HEK293 (cell line): ENCODE measurements around the gene SAE1.
A peak's percentile ranks its signal among the peaks of the same experiment; 100 is the strongest.

Source experiments
- ATF2 ChIP-seq: fragments of 450-650 bp; formaldehyde crosslinking; IDR thresholded peaks from 2 replicates; pipeline ENCODE4 v1.5.1; 2016; ENCODE audit warnings: missing biosample characterization, missing genetic modification characterization, low read depth
- ELK4 ChIP-seq: IDR thresholded peaks from 2 replicates; pipeline ENCODE4 v1.6.1; 2011; ENCODE audit warnings: mild to moderate bottlenecking, low read depth, low read length, borderline replicate concordance
- FEZF1 ChIP-seq: fragments of 450-650 bp; formaldehyde crosslinking; IDR thresholded peaks from 2 replicates; pipeline ENCODE4 v1.5.1; 2016; ENCODE audit warnings: missing biosample characterization, missing genetic modification characterization
- GLIS1 ChIP-seq: fragments of 450-650 bp; formaldehyde crosslinking; IDR thresholded peaks from 2 replicates; pipeline ENCODE4 v1.5.1; 2016; ENCODE audit warnings: missing biosample characterization, missing genetic modification characterization
- INSM2 ChIP-seq: fragments of 450-650 bp; formaldehyde crosslinking; IDR thresholded peaks from 2 replicates; pipeline ENCODE4 v1.5.1; 2016; ENCODE audit warnings: missing biosample characterization, missing genetic modification characterization
- MYNN ChIP-seq: fragments of 450-650 bp; formaldehyde crosslinking; IDR thresholded peaks from 2 replicates; pipeline ENCODE4 v1.5.1; 2016; ENCODE audit warnings: missing biosample characterization, missing genetic modification characterization, borderline replicate concordance
- PATZ1 ChIP-seq: fragments of 450-650 bp; formaldehyde crosslinking; IDR thresholded peaks from 2 replicates; pipeline ENCODE4 v1.5.1; 2016; ENCODE audit warnings: missing biosample characterization, missing genetic modification characterization
- PRDM10 ChIP-seq: fragments of 450-650 bp; formaldehyde crosslinking; IDR thresholded peaks from 2 replicates; pipeline ENCODE4 v1.5.1; 2016; ENCODE audit warnings: missing biosample characterization, missing genetic modification characterization
- TSHZ1 ChIP-seq: fragments of 450-650 bp; formaldehyde crosslinking; IDR thresholded peaks from 2 replicates; pipeline ENCODE4 v1.5.1; 2016; ENCODE audit warnings: missing biosample characterization, missing genetic modification characterization, borderline replicate concordance
- ZNF121 ChIP-seq: fragments of 450-650 bp; formaldehyde crosslinking; IDR thresholded peaks from 2 replicates; pipeline ENCODE4 v1.5.1; 2016; ENCODE audit warnings: missing biosample characterization, missing genetic modification characterization
- ZNF155 ChIP-seq: fragments of 450-650 bp; formaldehyde crosslinking; IDR thresholded peaks from 2 replicates; pipeline ENCODE4 v1.5.1; 2016; ENCODE audit warnings: missing biosample characterization, missing genetic modification characterization
- ZNF174 ChIP-seq: fragments of 450-650 bp; formaldehyde crosslinking; IDR thresholded peaks from 2 replicates; pipeline ENCODE4 v1.5.0; 2017; ENCODE audit warnings: missing biosample characterization, mild to moderate bottlenecking, missing genetic modification characterization
- ZNF362 ChIP-seq: fragments of 450-650 bp; formaldehyde crosslinking; IDR thresholded peaks from 2 replicates; pipeline ENCODE4 v1.5.1; 2016; ENCODE audit warnings: missing biosample characterization, missing genetic modification characterization
- ZNF449 ChIP-seq: fragments of 450-650 bp; formaldehyde crosslinking; IDR thresholded peaks from 2 replicates; pipeline ENCODE4 v1.5.1; 2017; ENCODE audit warnings: missing biosample characterization, mild to moderate bottlenecking, missing genetic modification characterization, moderate library complexity
- ZNF48 ChIP-seq: fragments of 450-650 bp; formaldehyde crosslinking; IDR thresholded peaks from 2 replicates; pipeline ENCODE4 v1.5.1; 2016; ENCODE audit warnings: missing biosample characterization, missing genetic modification characterization
- ZNF529 ChIP-seq: fragments of 450-650 bp; formaldehyde crosslinking; IDR thresholded peaks from 2 replicates; pipeline ENCODE4 v1.5.1; 2017; ENCODE audit warnings: missing genetic modification characterization, missing biosample characterization; ENCODE audit not compliant: insufficient replicate concordance
- ZNF549 ChIP-seq: fragments of 450-650 bp; IDR thresholded peaks from 2 replicates; pipeline ENCODE4 v1.5.1; 2018; ENCODE audit warnings: missing biosample characterization, missing genetic modification characterization, mild to moderate bottlenecking, inconsistent platforms, moderate library complexity
- ZNF664 ChIP-seq: fragments of 450-650 bp; formaldehyde crosslinking; IDR thresholded peaks from 2 replicates; pipeline ENCODE4 v1.5.1; 2016; ENCODE audit warnings: missing biosample characterization, missing genetic modification characterization
- ZNF830 ChIP-seq: fragments of 450-650 bp; IDR thresholded peaks from 2 replicates; pipeline ENCODE4 v1.5.0; 2018; ENCODE audit warnings: missing biosample characterization, missing genetic modification characterization, low read depth, mild to moderate bottlenecking, moderate library complexity
- TF ChIP-seq, protein P1 (sequence below): fragments of 450-650 bp; formaldehyde crosslinking; IDR thresholded peaks from 2 replicates; pipeline ENCODE4; 2016; ENCODE audit warnings: missing biosample characterization, missing genetic modification characterization

Gene SAE1

GRCh38 chr19:47232422-47233211, 102.0 kb downstream of the SAE1 start (continued):
- no peak for TF ChIP-seq ZNF449 (tag by site-specific recombination)
- TF ChIP-seq PRDM10: peak; percentile 86
- TF ChIP-seq ATF2 (tag by site-specific recombination): peak; percentile 93
- TF ChIP-seq TSHZ1: no peak
- TF ChIP-seq ZNF664 (tag by site-specific recombination): no peak; the same call in 1 of the 2 replicates
- 0 out of 2 replicates have a peak, but pooled peaks have one; percentile 8 for TF ChIP-seq GLIS1 (tag by site-specific recombination)
- TF ChIP-seq FEZF1 (tag by site-specific recombination): no peak
- TF ChIP-seq ZNF830 (tag by site-specific recombination): no peak
- TF ChIP-seq ZNF549 (tag by site-specific recombination): no peak
- TF ChIP-seq ELK4: no peak
- TF ChIP-seq, protein P1, sequence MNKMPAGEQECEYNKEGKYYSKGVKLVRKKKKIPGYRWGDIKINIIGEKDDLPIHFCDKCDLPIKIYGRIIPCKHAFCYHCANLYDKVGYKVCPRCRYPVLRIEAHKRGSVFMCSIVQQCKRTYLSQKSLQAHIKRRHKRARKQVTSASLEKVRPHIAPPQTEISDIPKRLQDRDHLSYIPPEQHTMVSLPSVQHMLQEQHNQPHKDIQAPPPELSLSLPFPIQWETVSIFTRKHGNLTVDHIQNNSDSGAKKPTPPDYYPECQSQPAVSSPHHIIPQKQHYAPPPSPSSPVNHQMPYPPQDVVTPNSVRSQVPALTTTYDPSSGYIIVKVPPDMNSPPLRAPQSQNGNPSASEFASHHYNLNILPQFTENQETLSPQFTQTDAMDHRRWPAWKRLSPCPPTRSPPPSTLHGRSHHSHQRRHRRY: no peak
- peak; percentile 57; the same call in 1 of the 2 replicates for TF ChIP-seq PATZ1 (tag by site-specific recombination)
- TF ChIP-seq ZNF155 (tag by site-specific recombination): no peak
- TF ChIP-seq ZNF121 (tag by site-specific recombination): no peak
- TF ChIP-seq ZNF174 (tag by site-specific recombination): no peak
- no peak for TF ChIP-seq ZNF48 (tag by site-specific recombination)
- TF ChIP-seq MYNN: no peak
- TF ChIP-seq ZNF529 (tag by site-specific recombination): no peak
- TF ChIP-seq INSM2: no peak
- TF ChIP-seq ZNF362 (tag by site-specific recombination): peak; percentile 90
